ENCODE data around the gene AUP1.

The AUP1 gene

GRCh38 chr2:74556831-74557370, 27.4 kb upstream of the AUP1 start:
- DNase-seq, result no peak

GRCh38 chr2:74556159-74556558, 26.7 kb upstream of the AUP1 start:
- DNase-seq, result no peak

GRCh38 chr2:74555610-74556103, 26.2 kb upstream of the AUP1 start:
- no peak for DNase-seq

GRCh38 chr2:74554820-74555531, 25.5 kb upstream of the AUP1 start:
- DNase-seq, result peak; percentile 36

- DNase-seq, result peak; percentile 77
These were observed 24.6 kb upstream of the AUP1 start, which contains the start of the genes DOK1 and LOXL3 for GRCh38 chr2:74553892-74554819. TSS of gene DOK1 (plus strand) at chr2:74554720. CDS start at chr2:74554755, 35 bp downstream. TSS of gene LOXL3 (minus strand) at chr2:74553942. CDS start at chr2:74552634, 1,308 bp downstream.

GRCh38 chr2:74552914-74553811, 23.7 kb upstream of the AUP1 start:
- no peak for DNase-seq

- DNase-seq, result no peak
These were observed 22.7 kb upstream of the AUP1 start for GRCh38 chr2:74551942-74552913.

- no peak for DNase-seq
These were observed 22.0 kb upstream of the AUP1 start for GRCh38 chr2:74551530-74551929.

GRCh38 chr2:74550231-74550630, 20.7 kb upstream of the AUP1 start:
- DNase-seq, result no peak

GRCh38 chr2:74548900-74549826, 19.7 kb upstream of the AUP1 start:
- DNase-seq, result no peak

- no peak for DNase-seq
These were observed 18.9 kb upstream of the AUP1 start for GRCh38 chr2:74548285-74548899.

- no peak for DNase-seq
These were observed 16.5 kb upstream of the AUP1 start for GRCh38 chr2:74546004-74546403.

- DNase-seq, result no peak
These were observed 15.1 kb upstream of the AUP1 start for GRCh38 chr2:74544634-74545033.

GRCh38 chr2:74542978-74543377, 13.5 kb upstream of the AUP1 start:
- DNase-seq, result no peak

- DNase-seq, result no peak
These were observed 10.8 kb upstream of the AUP1 start for GRCh38 chr2:74540291-74540690.

- DNase-seq, result no peak
These were observed 9.4 kb upstream of the AUP1 start for GRCh38 chr2:74538881-74539339.

- no peak for DNase-seq
These were observed 7.6 kb upstream of the AUP1 start for GRCh38 chr2:74537140-74537539.

GRCh38 chr2:74536166-74536950, 6.9 kb upstream of the AUP1 start:
- no peak for DNase-seq

Data from CD4-positive, alpha-beta T cell treated with Interferon gamma for 1 hour (primary cell).